Neural cell (in vitro differentiated cells): Measurements from ENCODE around the gene CA9. TPM values are rescaled to one million over a fixed set of nuclear protein-coding genes. Genes with fewer than 3 reads are reported as not detected.

ENCODE experiments used
- H2AFZ ChIP-seq: fragments of 200-600, 300-800 bp; sonication (generic), shearing (Covaris generic); 2 replicates; pipeline ENCODE4 v1.6.0; 2014; ENCODE audit warnings: low read depth, mild to moderate bottlenecking, antibody characterized with exemption, low read length, moderate library complexity
- H3F3A ChIP-seq: fragments of 200-600 bp; shearing (Covaris generic); 2 replicates; pipeline ENCODE4 v1.6.1; 2016; ENCODE audit warnings: mild to moderate bottlenecking, moderate library complexity, mixed read lengths, antibody characterized with exemption, low read length; ENCODE audit not compliant: insufficient read depth, poor library complexity, severe bottlenecking
- H3K27ac ChIP-seq: fragments of 200-600, 300-800 bp; sonication (generic), shearing (Covaris generic); 2 replicates; pipeline ENCODE4 v1.5.1; 2014; ENCODE audit warnings: mild to moderate bottlenecking, low read length, moderate library complexity
- H3K27me3 ChIP-seq: fragments of 300-800, 200-600 bp; sonication (generic), shearing (Covaris generic); 2 replicates; pipeline ENCODE4 v1.6.0; 2014; ENCODE audit warnings: mild to moderate bottlenecking, low read depth, low read length, moderate library complexity; ENCODE audit not compliant: insufficient read depth
- H3K36me3 ChIP-seq: fragments of 300-800, 200-600 bp; sonication (generic), shearing (Covaris generic); 2 replicates; pipeline ENCODE4 v1.5.1; 2014; ENCODE audit warnings: mild to moderate bottlenecking, antibody characterized with exemption, low read length, moderate library complexity; ENCODE audit not compliant: insufficient read depth
- H3K4me2 ChIP-seq: fragments of 300-800, 200-600 bp; sonication (generic), shearing (Covaris generic); 2 replicates; pipeline ENCODE4 v1.6.0; 2014; ENCODE audit warnings: mild to moderate bottlenecking, low read length
- H3K4me3 ChIP-seq: fragments of 300-800, 200-600 bp; sonication (generic), shearing (Covaris generic); 2 replicates; pipeline ENCODE4 v1.5.1; 2014; ENCODE audit warnings: mild to moderate bottlenecking, low read length, moderate library complexity
- H3K79me2 ChIP-seq: fragments of 200-600 bp; shearing (Covaris generic); replicated peaks from 2 replicates; pipeline ENCODE4 v1.6.0; 2014; ENCODE audit warnings: mild to moderate bottlenecking, low read length, moderate library complexity; ENCODE audit not compliant: insufficient read depth
- H3K9ac ChIP-seq: fragments of 300-800, 200-600 bp; sonication (generic), shearing (Covaris generic); 2 replicates; pipeline ENCODE4 v1.6.1; 2016; ENCODE audit warnings: mild to moderate bottlenecking, low read length, mixed read lengths
- H3K9me2 ChIP-seq: fragments of 200-600 bp; shearing (Covaris generic); 2 replicates; pipeline ENCODE4 v1.6.1; 2016; ENCODE audit warnings: mild to moderate bottlenecking, low read length, mixed read lengths; ENCODE audit not compliant: insufficient read depth
- H3K9me3 ChIP-seq: fragments of 200-600, 300-800 bp; sonication (generic), shearing (Covaris generic); 2 replicates; pipeline ENCODE4 v1.6.1; 2016; ENCODE audit warnings: mild to moderate bottlenecking, mixed run types, low read length, moderate library complexity, mixed read lengths
- H4K20me1 ChIP-seq: fragments of 200-600 bp; shearing (Covaris generic); 2 replicates; pipeline ENCODE4 v1.6.1; 2016; ENCODE audit warnings: mild to moderate bottlenecking, mixed run types; ENCODE audit not compliant: insufficient read depth
- CTCF ChIP-seq: fragments of 450-650 bp; IDR thresholded peaks from 2 replicates; pipeline ENCODE4 v1.5.1; 2014; ENCODE audit warnings: antibody characterized with exemption, mild to moderate bottlenecking, moderate library complexity; ENCODE audit not compliant: poor library complexity, severe bottlenecking
- EP300 ChIP-seq: fragments of 450-650 bp; conservative IDR thresholded peaks from 2 replicates; pipeline ENCODE4 v1.6.1; 2014; ENCODE audit warnings: antibody characterized with exemption, mild to moderate bottlenecking, moderate library complexity; ENCODE audit not compliant: poor library complexity, severe bottlenecking
- EZH2 ChIP-seq: fragments of 200-600, 300-800 bp; shearing (Covaris generic), sonication (generic); IDR thresholded peaks from 2 replicates; pipeline ENCODE4 v1.6.1; 2014; ENCODE audit warnings: antibody characterized with exemption, low read length, borderline replicate concordance, mild to moderate bottlenecking; ENCODE audit not compliant: insufficient read depth, poor library complexity, severe bottlenecking
- MXI1 ChIP-seq: fragments of 450-650 bp; conservative IDR thresholded peaks from 2 replicates; pipeline ENCODE4 v1.6.1; 2014; ENCODE audit warnings: antibody characterized with exemption, mild to moderate bottlenecking; ENCODE audit not compliant: poor library complexity, severe bottlenecking
- POLR2AphosphoS5 ChIP-seq: IDR thresholded peaks from 2 replicates; pipeline ENCODE4 v1.6.1; 2012
- RAD21 ChIP-seq: fragments of 450-650 bp; conservative IDR thresholded peaks from 2 replicates; pipeline ENCODE4 v1.6.1; 2014; ENCODE audit warnings: antibody characterized with exemption, mild to moderate bottlenecking, moderate library complexity
- REST ChIP-seq: IDR thresholded peaks from 2 replicates; pipeline ENCODE4 v1.6.1; 2012; ENCODE audit warnings: borderline replicate concordance
- SMC3 ChIP-seq: fragments of 450-650 bp; conservative IDR thresholded peaks from 2 replicates; pipeline ENCODE4 v1.6.1; 2014; ENCODE audit warnings: antibody characterized with exemption, mild to moderate bottlenecking, moderate library complexity; ENCODE audit not compliant: poor library complexity
- TAF1 ChIP-seq: IDR thresholded peaks from 2 replicates; pipeline ENCODE4 v1.6.1; 2012; ENCODE audit warnings: low read depth
- polyA plus RNA-seq: library from polyadenylated mRNA; depleted of rRNA; stranded (reverse); fragments of >200 nt; gene quantifications from 2 replicates; pipeline ENCODE4 v1.2.3, GENCODE V29; 2014

Gene CA9
- polyA plus RNA-seq, 1 donor from 2014 or later: not detected

- Histone ChIP-seq H3K9ac (no peak overlapping the region), H3K9me2 (no peaks in the 10 kb centered on the region), H3K79me2 (no peaks in the 10 kb centered on the region), H3K9me3 (no peaks in the 10 kb centered on the region), H4K20me1 (no peaks in the 10 kb centered on the region), H3K4me3 (no peak overlapping the region), H2AFZ (no peak overlapping the region), H3K36me3 (peaks cover 12% of the 10 kb centered on the region), H3K27me3 (no peaks in the 10 kb centered on the region), H3K4me2 (no peak overlapping the region), H3K27ac (no peak overlapping the region), H3F3A (no peaks in the 10 kb centered on the region)
- no peak for TF ChIP-seq EZH2
- TF ChIP-seq POLR2AphosphoS5: no peak
Measured at GRCh38 chr9:35712762-35713400, 39.2 kb downstream of the CA9 start.

GRCh38 chr9:35713578-35713977 lies 39.9 kb downstream of the CA9 start:
- Histone ChIP-seq H3K4me2 (no peak overlapping the region), H3F3A (no peaks in the 10 kb centered on the region), H3K27ac (no peak overlapping the region), H3K4me3 (no peak overlapping the region), H3K79me2 (no peaks in the 10 kb centered on the region), H3K9ac (no peak overlapping the region), H3K36me3 (peaks cover 7% of the 10 kb centered on the region), H4K20me1 (no peaks in the 10 kb centered on the region), H3K27me3 (no peaks in the 10 kb centered on the region), H2AFZ (no peak overlapping the region), H3K9me2 (no peaks in the 10 kb centered on the region), H3K9me3 (no peaks in the 10 kb centered on the region)
- no peak for TF ChIP-seq MXI1
- TF ChIP-seq CTCF: no peak
- no peak for TF ChIP-seq EP300
- no peak for TF ChIP-seq RAD21
- TF ChIP-seq REST: no peak
- no peak for TF ChIP-seq SMC3
- TF ChIP-seq POLR2AphosphoS5: no peak
- no peak for TF ChIP-seq TAF1
- TF ChIP-seq EZH2: no peak
